Measurements from ENCODE around the gene SPINK8.

DNA sequence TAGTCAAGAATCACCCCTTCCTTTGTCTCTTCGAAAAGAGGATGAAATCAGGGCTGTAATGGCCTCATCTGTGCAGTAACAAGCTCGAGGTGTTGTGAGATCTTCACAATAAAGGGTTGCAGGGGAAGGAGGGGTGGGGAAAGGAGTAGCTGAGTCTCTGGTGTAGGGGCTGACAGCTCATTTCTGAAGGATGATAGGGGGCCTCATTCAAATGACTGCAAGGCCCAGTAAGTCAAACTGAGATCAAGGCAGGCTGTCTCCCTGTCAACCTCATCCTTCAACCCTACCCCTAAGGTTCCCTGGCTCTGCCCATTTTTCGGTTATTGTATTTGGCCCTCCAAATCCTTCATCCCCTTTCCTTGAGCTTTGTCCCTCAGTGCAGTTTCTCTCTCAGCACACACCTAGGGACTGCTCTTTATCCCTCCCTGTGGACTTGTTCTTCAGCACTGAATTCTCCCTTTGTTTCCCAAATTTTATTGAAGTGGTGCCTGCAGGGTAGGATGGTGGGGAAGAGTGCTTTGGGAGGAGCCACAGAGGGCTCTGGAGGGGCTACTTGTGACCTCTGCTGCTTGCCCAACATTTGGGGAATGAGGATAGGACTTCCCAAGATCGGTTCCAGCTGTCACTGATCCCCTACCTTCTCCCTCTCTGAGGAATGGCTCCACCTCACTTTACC, 54.4 kb downstream of the SPINK8 start:
- TF ChIP-seq SUZ12 (IDR thresholded peaks at IDR 0.05; ENCODE audit: extremely low read depth, insufficient read depth, insufficient read length): no peak
- no peak for TF ChIP-seq ZNF274 (IDR thresholded peaks at IDR 0.05; ENCODE audit: low read depth, low read length)
- no peak for TF ChIP-seq YY1 (IDR thresholded peaks at IDR 0.05; ENCODE audit: insufficient read depth, insufficient read length)

Data from NT2/D1 (cell line).